Right lobe of liver (tissue), 6 donors: Measurements from ENCODE around the gene TGFBR3. TPM values are rescaled to one million over a fixed set of nuclear protein-coding genes. Genes with fewer than 3 reads are reported as not detected.

Source experiments
- ATAC-seq, 4 donors: fragments of 200-7000 bp; cut with Tn5 transposase; one replicate each; pipeline ENCODE4 v1.9.1; 2020; ENCODE audit warnings: mild to moderate bottlenecking in 4 of 4, moderate library complexity in 4 of 4
- DNase-seq, 3 donors: peaks; one replicate each; pipeline ENCODE4 v3.0.0-alpha.2; 2020
- H3K27ac ChIP-seq, 3 donors: fragments of 200-600 bp; one replicate each; pipeline ENCODE4 v1.8.0; 2022
- H3K27me3 ChIP-seq, 2 donors: fragments of 200-600 bp; one replicate each; pipeline ENCODE4 v1.8.0; 2022
- H3K36me3 ChIP-seq, 4 donors: fragments of 200-600 bp; sonication (generic) in 1 of 4; one replicate each; pipeline versions ENCODE4 v1.5.1 to v1.8.0; 2017 to 2022; ENCODE audit warnings: control low read depth in 1 of 4
- H3K4me1 ChIP-seq, 4 donors: fragments of 200-600 bp; sonication (generic) in 1 of 4; one replicate each; pipeline versions ENCODE4 v1.5.1 to v1.8.0; 2017 to 2022; ENCODE audit warnings: control low read depth in 1 of 4
- H3K4me3 ChIP-seq, 3 donors: fragments of 200-600 bp; one replicate each; pipeline ENCODE4 v1.8.0; 2022
- H3K9me3 ChIP-seq, 4 donors: fragments of 200-600 bp; sonication (generic) in 1 of 4; one replicate each; pipeline versions ENCODE4 v1.5.1 to v1.8.0; 2017 to 2022; ENCODE audit warnings: control low read depth in 1 of 4
- POLR2A ChIP-seq: fragments of 450-650 bp; IDR thresholded peaks from one replicate; pipeline ENCODE4 v1.6.1; 2017; ENCODE audit warnings: antibody characterized with exemption, mild to moderate bottlenecking
- WGBS: methylation state at CpG from one replicate; pipeline ENCODE4 v1.1.6; 2018; ENCODE audit warnings: low coverage, low lambda C conversion rate; ENCODE audit not compliant: insufficient coverage; ENCODE audit errors: missing lambda C conversion rate; 5-methylcytosine and 5-hydroxymethylcytosine counted together
- intact Hi-C, 2 donors: fragments of 100-400 bp; cut with DNase I; formaldehyde crosslinking; loops; one replicate each; pipeline versions ENCODE4 v1.11.2 to v1.14.1; 2022
- total RNA-seq, 6 experiments: library from RNA; depleted of rRNA in 2 of 6; stranded (reverse); fragments of >200 nt in 2 of 6; fragmentation: NEBNext Ultra II Directional in 3 of 6; extraction: Animal tissue kit (Norgen Biotek cat#: 25700) in 3 of 6; gene quantifications; one replicate each; pipeline versions ENCODE4 v1.1.0 to v1.2.4, GENCODE V29; 2016 to 2023
- TF ChIP-seq, protein P1 (sequence below), 4 donors: fragments of 200-600 bp in 3 of 4; fragments of 450-650 bp in 1 of 4; IDR thresholded peaks; one replicate each; pipeline versions ENCODE4 v1.5.1 to v1.8.0; 2016 to 2022; ENCODE audit warnings: antibody characterized with exemption in 4 of 4, mild to moderate bottlenecking in 2 of 4
- donor health status: DM: no; HTN: yes; CAD: no.
- donor health status: DM: no; HTN: no; CAD: no.
- donor health status: DM: no; HTN: no; CAD: no.
- donor health status: DM: no; HTN: yes; CAD: no.
- donor health status: DM: no; HTN: yes; CAD: no.

The TGFBR3 gene
- total RNA-seq, 6 experiments from 2014 or later: 9.0 to 32.3 (median 18.1) TPM

DNA sequence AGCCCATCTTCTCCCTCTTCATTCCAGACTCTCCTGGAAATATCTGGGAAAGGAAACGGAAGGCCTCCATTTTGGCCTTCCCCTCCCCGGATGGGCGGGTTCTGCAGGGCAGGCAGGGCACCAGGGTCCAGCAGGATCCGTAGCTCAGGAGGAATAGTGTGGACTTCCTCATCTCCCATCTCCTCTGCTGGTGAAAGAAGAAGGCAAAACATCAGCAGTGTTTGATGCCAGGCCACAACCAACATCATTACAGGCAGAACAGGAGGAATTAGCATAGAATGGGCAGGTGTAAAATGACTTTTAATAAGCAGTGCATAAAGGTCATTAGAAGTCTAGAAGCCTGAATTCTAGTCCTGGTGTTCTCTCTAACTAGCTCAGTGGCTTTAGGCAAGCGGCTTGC lies 165.9 kb downstream of the TGFBR3 start:
- H3K27me3 ChIP-seq: no peaks in the 10 kb centered on the region
- no peak overlapping the region for H3K27ac ChIP-seq
- H3K4me3 ChIP-seq: no peak overlapping the region
- 86% methylated on average over 5 of the region's 5 CpGs for WGBS
- ATAC-seq: peak in 3 of 4 donors; percentile 18 to 29 (median 19)
- no peaks in the 10 kb centered on the region for H3K9me3 ChIP-seq
- no peak for DNase-seq
- TF ChIP-seq, protein P1, sequence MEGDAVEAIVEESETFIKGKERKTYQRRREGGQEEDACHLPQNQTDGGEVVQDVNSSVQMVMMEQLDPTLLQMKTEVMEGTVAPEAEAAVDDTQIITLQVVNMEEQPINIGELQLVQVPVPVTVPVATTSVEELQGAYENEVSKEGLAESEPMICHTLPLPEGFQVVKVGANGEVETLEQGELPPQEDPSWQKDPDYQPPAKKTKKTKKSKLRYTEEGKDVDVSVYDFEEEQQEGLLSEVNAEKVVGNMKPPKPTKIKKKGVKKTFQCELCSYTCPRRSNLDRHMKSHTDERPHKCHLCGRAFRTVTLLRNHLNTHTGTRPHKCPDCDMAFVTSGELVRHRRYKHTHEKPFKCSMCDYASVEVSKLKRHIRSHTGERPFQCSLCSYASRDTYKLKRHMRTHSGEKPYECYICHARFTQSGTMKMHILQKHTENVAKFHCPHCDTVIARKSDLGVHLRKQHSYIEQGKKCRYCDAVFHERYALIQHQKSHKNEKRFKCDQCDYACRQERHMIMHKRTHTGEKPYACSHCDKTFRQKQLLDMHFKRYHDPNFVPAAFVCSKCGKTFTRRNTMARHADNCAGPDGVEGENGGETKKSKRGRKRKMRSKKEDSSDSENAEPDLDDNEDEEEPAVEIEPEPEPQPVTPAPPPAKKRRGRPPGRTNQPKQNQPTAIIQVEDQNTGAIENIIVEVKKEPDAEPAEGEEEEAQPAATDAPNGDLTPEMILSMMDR (IDR thresholded peaks at IDR 0.05): no peak
- no peak for TF ChIP-seq POLR2A
- no peaks in the 10 kb centered on the region for H3K4me1 ChIP-seq
- intact Hi-C loops: no loop called here
- H3K36me3 ChIP-seq: peaks cover 0 to 18% (median 3%) of the 10 kb centered on the region in 4 donors

DNA sequence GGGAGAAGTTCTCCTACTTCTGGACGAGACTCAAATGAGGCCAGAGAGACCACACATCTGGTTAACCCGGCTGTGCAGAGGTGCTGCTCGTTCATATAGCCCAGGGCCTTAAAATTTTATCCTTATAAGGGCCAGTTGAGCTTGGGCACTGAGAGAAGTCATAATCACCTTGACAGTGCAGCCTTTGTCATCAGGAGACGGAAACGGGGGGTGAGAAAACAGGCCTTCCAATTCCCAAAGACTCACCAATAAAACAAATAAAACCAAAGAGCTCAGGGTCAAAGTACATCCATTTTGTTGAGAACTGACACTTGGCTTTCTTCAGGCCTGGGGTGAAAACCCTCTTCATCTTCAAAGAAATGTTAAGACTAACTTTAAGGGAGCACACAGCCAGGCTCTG lies 167.1 kb downstream of the TGFBR3 start:
- Histone ChIP-seq H3K27me3 (no peaks in the 10 kb centered on the region), H3K4me3 (no peak overlapping the region), H3K36me3 (peaks cover 0 to 22% (median 6%) of the 10 kb centered on the region in 4 donors), H3K9me3 (no peaks in the 10 kb centered on the region), H3K4me1 (no peaks in the 10 kb centered on the region), H3K27ac (no peak overlapping the region)
- 73% methylated on average over 5 of the region's 5 CpGs for WGBS
- TF ChIP-seq, protein P1 (IDR thresholded peaks at IDR 0.05): no peak
- no peak for TF ChIP-seq POLR2A
- DNase-seq: no peak
- intact Hi-C loops: no loop called here
- peak in 2 of 4 donors; percentile 31 to 38 for ATAC-seq

DNA sequence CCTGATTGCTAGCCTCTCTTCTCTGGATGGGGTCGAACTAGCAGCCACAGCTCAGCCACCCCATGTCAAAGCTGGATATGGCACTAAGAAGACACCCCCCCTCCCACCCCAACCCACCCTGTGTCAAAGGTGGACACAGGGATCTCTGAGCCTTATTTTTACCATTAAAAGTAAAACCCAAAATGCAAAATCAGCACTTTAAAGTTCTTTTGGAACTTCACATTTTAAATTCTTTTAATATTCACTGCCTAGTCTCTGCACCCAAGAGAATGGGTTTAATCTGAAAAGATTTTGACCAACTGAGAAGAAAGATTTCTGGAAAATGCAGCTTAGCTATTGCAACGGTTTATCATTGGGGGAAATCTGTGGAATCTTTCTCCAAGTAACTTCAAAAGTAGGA lies 167.6 kb downstream of the TGFBR3 start:
- TF ChIP-seq POLR2A: no peak
- TF ChIP-seq, protein P1 (IDR thresholded peaks at IDR 0.05): no peak
- intact Hi-C loops: no loop called here
- Histone ChIP-seq H3K4me3 (no peak overlapping the region), H3K36me3 (peaks cover 0 to 22% (median 6%) of the 10 kb centered on the region in 4 donors), H3K27me3 (no peaks in the 10 kb centered on the region), H3K27ac (no peak overlapping the region), H3K4me1 (no peaks in the 10 kb centered on the region), H3K9me3 (no peaks in the 10 kb centered on the region)
- ATAC-seq (no peak), DNase-seq (no peak)
- 100% methylated on average over 1 of the region's 2 CpGs for WGBS

DNA sequence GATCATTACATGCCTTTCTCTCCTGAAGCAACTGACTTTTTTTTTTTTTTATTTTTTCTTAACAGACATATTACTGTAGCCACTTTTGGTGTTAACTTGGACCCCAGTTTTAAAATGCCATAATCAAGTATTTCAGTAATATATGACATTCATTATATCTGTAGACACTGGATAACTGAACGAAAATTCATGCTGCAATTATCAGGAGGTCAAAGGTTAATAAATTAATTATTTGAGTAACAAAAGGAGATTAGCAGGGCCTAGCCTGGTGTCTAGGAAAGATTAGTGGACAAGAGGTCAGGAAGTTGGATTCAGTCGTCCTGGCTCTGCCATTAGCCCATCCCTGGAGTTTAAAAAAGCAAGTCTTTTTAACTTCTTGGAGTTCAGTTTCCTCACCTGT lies 168.1 kb downstream of the TGFBR3 start:
- Histone ChIP-seq H3K27ac (no peak overlapping the region), H3K9me3 (no peaks in the 10 kb centered on the region), H3K36me3 (peaks cover 0 to 22% (median 6%) of the 10 kb centered on the region in 4 donors), H3K4me1 (no peaks in the 10 kb centered on the region), H3K27me3 (no peaks in the 10 kb centered on the region), H3K4me3 (no peak overlapping the region)
- 64% methylated on average over 2 of the region's 2 CpGs for WGBS
- ATAC-seq: no peak
- DNase-seq: no peak
- intact Hi-C loops: no loop called here
- TF ChIP-seq POLR2A: no peak
- TF ChIP-seq, protein P1 (IDR thresholded peaks at IDR 0.05): no peak

DNA sequence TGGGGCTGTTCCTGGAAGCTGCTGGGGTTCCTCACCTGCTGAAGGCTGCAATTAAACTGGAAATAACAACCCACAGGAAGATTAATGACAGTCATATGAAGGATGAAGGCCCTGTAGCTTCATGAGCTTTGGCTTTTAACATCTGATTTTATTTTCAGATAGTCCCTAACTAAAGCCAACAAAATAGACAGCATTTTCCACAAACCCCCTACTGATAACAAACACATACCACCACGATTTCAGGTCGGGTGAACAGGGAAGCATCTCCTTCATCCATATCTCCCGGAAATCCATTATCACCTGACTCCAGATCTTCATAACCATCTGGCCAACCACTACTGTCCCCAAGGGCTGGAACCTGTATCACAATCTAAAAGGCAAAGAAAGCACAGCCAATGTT lies 169.6 kb downstream of the TGFBR3 start:
- H3K27ac ChIP-seq: no peak overlapping the region
- no peak overlapping the region for H3K4me3 ChIP-seq
- no peaks in the 10 kb centered on the region for H3K9me3 ChIP-seq
- peaks cover 0 to 26% (median 12%) of the 10 kb centered on the region in 4 donors for H3K36me3 ChIP-seq
- no peak for TF ChIP-seq POLR2A
- TF ChIP-seq, protein P1 (IDR thresholded peaks at IDR 0.05): no peak
- DNase-seq (no peak), ATAC-seq (no peak)
- 77% methylated on average over 3 of the region's 3 CpGs for WGBS
- no peaks in the 10 kb centered on the region for H3K27me3 ChIP-seq
- intact Hi-C loops: no loop called here
- no peaks in the 10 kb centered on the region for H3K4me1 ChIP-seq
